ENCODE measurements around the gene CENPB. TPM values are rescaled to one million over a fixed set of nuclear protein-coding genes. Genes with fewer than 3 reads are reported as not detected.

Gene CENPB
- total and polyA plus RNA-seq, 9 donors = 40.7 to 52.7 (median 48.8) TPM

DNA sequence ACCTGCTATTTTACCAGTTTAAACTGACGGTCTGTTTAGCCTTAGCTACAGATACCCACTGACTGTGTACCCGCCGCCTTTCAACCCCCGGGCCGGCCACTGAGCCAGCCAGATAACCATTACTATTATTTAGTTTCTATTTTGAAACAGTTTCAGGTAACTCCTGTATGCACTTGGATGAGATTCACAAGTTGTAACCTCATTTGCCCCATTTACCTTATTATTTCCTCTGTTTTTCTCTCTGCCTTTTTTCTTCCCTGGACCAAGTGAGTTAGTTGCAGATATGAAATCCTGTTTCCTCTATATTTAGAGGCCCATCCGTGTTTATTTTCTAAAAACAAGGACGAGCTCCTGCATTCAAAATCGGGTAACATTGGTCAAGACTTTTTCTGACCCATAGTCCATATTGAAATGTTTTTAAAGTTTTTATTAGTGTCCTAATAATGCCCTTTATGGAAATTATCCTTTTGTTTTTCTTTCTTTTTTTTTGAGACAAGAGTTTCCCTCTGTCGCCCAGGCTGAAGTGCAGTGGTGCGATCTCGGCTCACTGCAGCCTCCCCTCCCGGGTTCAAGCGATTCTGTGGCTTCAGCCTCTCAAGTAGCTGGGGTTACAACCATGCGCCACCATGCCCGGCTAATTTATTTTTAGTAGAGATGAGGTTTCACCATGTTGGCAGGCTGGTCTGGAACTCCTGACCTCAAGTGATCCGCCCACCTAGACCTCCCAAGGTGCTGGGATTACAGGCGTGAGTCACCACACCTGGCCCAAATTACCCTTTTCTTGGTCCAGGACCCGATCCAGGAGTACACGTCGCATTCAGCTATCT lies 34.6 kb upstream of the CENPB start:
- Histone ChIP-seq H3K27ac (ENCODE audit: low read length) (peak overlapping the region; percentile 99), H3K36me3 (ENCODE audit: control insufficient read depth, insufficient read depth, low read length) (peaks cover 39% of the 10 kb centered on the region), H3K9me3 (replicated peaks; ENCODE audit: control insufficient read depth, low read depth, low read length) (no peaks in the 10 kb centered on the region), H3K4me1 (ENCODE audit: control insufficient read depth, insufficient read depth, low read length) (peaks cover 28% of the 10 kb centered on the region), H3K27me3 (ENCODE audit: control insufficient read depth, insufficient read depth, low read length) (no peaks in the 10 kb centered on the region), H3K4me3 (ENCODE audit: low read length) (peak overlapping the region; percentile 78)
- WGBS (ENCODE audit: insufficient coverage) = 69% methylated on average over 6 of the region's 20 CpGs
- DNase-seq = peak; percentile 30

DNA sequence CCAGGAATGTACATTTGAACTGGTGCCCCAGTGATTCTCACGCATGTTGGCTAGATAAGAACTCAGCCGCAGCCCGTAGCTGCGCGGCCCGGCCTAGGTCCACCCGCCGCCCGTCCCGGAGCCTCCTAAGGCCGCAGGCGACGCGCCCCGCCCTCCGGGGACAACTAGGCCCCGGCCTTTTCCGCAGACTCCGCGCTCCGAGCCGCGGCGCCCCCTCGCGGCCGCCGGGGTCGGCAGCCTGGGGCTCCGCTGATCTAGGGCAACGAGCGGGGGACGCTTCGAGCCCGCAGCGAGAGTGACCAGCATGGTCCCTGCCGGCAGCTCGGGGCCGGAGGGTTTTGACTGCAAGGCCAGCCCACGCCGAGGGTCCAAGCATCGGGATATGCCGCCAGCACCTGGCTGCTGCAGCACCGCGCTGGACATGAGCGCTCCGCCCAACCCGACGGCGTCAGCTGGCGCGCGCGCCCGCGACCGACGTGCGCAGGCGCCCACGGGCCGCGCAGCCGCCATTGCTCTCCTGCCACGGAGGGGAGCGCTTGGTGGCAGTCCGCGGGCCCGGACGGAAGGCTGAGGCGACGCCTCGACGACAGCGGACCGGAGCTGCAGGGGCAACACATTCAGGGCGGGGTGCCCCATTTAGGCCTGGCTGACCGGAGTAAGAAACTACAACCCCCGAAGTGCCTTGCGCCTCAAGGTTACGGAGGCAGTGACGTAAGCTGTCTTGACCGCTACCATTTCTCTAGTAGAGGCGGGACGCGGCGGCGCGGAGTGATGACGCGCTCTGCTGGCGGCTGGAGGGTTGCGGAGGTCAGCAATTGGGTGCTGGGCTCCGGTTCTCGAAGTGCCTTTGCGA lies 33.7 kb upstream of the CENPB start, which contains the start of gene AP5S1:
TSS of gene AP5S1 (plus strand) at position 500 of the 853 bp plus-strand sequence. CDS start 1,571 bp downstream, outside the sequence.
- Histone ChIP-seq H3K27me3 (ENCODE audit: control insufficient read depth, insufficient read depth, low read length) (no peaks in the 10 kb centered on the region), H3K4me3 (ENCODE audit: low read length) (peak within 1 kb of the TSS; percentile 78), H3K9me3 (replicated peaks; ENCODE audit: control insufficient read depth, low read depth, low read length) (no peaks in the 10 kb centered on the region), H3K36me3 (ENCODE audit: control insufficient read depth, insufficient read depth, low read length) (peaks cover 31% of the 10 kb centered on the region), H3K4me1 (ENCODE audit: control insufficient read depth, insufficient read depth, low read length) (peaks cover 28% of the 10 kb centered on the region), H3K27ac (ENCODE audit: low read length) (peak within 1 kb of the TSS; percentile 99)
- under 1% methylated on average over 95 of the region's 96 CpGs for WGBS (ENCODE audit: insufficient coverage)
- DNase-seq = peak; percentile 99

DNA sequence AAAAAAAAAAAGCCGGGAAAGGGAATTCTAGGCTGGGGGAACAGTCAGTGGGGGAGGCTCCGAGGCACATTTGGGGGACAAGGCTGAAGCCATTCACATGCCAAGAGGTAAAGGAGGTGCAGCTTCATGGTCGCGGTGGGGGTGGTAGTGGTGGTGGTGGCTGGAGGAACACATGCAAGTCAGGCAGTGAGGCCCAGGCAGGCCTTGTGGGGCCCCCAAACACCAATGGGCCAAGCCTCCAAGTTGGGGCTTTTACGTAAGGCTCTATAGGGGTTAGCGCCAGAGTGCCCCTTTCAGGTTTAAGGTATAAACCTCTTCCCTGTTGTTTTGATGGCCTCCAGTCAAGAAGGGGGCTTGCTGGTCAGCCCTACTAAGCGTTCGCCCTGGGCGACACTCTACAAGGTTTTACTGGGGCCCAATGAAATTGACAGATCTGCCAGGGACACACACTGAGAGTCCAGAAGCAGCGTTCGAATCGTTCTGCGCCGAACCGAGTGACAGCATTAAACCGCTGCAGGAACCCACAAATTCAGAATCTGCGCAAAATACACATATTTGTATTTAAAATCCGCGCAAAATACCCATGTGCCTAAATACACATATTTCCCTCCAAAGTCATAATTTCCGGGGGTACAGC lies 33.0 kb upstream of the CENPB start:
- H3K9me3 ChIP-seq (replicated peaks; ENCODE audit: control insufficient read depth, low read depth, low read length) = no peaks in the 10 kb centered on the region
- no peaks in the 10 kb centered on the region for H3K27me3 ChIP-seq (ENCODE audit: control insufficient read depth, insufficient read depth, low read length)
- H3K4me1 ChIP-seq (ENCODE audit: control insufficient read depth, insufficient read depth, low read length) = peaks cover 28% of the 10 kb centered on the region
- peak overlapping the region; percentile 99 for H3K27ac ChIP-seq (ENCODE audit: low read length)
- DNase-seq = no peak
- 63% methylated on average over 19 of the region's 20 CpGs for WGBS (ENCODE audit: insufficient coverage)
- H3K4me3 ChIP-seq (ENCODE audit: low read length) = peak overlapping the region; percentile 78
- peaks cover 23% of the 10 kb centered on the region for H3K36me3 ChIP-seq (ENCODE audit: control insufficient read depth, insufficient read depth, low read length)

DNA sequence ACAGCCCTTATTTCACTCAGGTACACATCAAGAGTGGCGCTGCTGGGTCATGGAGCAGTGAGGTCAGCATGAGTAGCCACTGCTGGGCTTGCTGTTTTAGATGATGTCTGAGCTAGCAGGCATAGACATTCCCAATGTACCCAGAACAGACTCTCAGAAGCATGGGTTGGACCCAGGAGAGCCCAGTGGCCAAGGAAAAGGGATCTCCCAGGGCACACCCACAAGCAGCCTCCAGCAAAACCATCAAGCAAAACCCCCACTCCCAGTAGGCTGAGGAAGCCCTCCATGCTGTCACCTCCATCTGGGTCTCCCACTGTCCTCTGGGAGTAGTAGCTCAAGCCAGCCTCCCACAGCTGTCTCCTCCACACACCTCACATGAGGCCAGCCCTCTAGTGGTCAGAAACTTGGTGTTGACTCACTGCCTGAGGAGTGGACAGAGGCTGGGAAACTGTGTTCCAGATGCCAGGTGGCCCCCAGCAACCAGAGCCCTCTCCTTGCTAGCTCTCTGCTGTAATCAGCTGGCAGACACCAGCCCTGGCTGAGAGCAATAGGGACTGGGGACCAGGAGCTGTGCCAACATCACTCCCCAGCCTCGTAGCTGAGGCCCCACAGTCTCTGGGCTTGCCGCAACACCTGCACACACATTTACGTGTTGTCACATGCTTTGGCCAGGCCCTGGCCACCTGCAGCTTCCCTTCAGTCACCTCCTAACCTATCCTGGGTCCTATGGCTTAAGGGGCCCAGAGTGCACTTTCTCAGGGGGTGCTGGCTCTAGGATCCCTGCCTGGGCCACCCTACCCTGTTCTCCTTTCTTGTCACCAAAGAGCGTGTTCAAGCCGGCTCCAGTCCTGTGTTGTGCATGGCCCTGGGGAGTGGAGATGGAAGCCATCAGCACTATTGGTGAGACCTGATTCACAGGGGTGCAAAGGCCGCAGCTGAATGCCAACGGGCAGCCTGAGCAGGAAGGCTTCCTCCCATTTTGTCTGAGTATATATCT lies 31.9 kb upstream of the CENPB start:
- Histone ChIP-seq H3K4me3 (ENCODE audit: low read length) (no peak overlapping the region), H3K36me3 (ENCODE audit: control insufficient read depth, insufficient read depth, low read length) (peaks cover 12% of the 10 kb centered on the region), H3K27ac (ENCODE audit: low read length) (peak overlapping the region; percentile 82), H3K4me1 (ENCODE audit: control insufficient read depth, insufficient read depth, low read length) (peaks cover 33% of the 10 kb centered on the region), H3K9me3 (replicated peaks; ENCODE audit: control insufficient read depth, low read depth, low read length) (no peaks in the 10 kb centered on the region), H3K27me3 (ENCODE audit: control insufficient read depth, insufficient read depth, low read length) (no peaks in the 10 kb centered on the region)
- 54% methylated on average over 6 of the region's 8 CpGs for WGBS (ENCODE audit: insufficient coverage)
- peak; percentile 87 for DNase-seq

DNA sequence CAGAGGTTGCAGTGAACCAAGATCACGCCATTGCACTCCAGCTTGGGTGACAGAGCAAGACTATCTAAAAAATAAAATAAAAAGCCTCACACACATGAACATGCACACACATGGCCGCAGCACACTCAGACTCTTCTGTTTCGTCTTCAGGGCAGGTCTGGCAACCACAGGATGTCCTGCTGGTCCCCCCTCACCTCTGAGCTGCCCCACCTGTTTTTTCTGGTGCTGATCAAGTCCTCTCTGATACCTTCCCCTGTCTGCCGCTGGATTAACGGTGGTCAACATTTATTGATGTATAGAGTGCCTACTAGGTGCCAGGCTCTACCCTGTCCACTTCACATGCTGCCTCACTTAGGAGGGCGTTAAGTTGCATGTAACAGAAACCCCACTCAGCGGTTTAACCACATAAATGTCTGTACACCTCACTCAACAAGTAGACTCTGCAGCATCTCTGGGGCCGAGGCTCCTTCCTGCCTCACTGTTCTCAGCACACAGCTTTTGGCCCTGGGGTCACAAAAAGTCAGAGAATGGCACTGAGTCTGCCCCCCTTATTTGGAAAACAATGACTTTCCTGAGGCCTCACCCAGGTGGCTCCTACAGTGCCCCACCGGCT lies 29.3 kb upstream of the CENPB start:
- Histone ChIP-seq H3K27me3 (ENCODE audit: control insufficient read depth, insufficient read depth, low read length) (no peaks in the 10 kb centered on the region), H3K9me3 (replicated peaks; ENCODE audit: control insufficient read depth, low read depth, low read length) (no peaks in the 10 kb centered on the region), H3K4me1 (ENCODE audit: control insufficient read depth, insufficient read depth, low read length) (peaks cover 51% of the 10 kb centered on the region), H3K4me3 (ENCODE audit: low read length) (no peak overlapping the region), H3K36me3 (ENCODE audit: control insufficient read depth, insufficient read depth, low read length) (no peaks in the 10 kb centered on the region), H3K27ac (ENCODE audit: low read length) (no peak overlapping the region)
- 80% methylated on average over 6 of the region's 9 CpGs for WGBS (ENCODE audit: insufficient coverage)
- DNase-seq = peak; percentile 6

DNA sequence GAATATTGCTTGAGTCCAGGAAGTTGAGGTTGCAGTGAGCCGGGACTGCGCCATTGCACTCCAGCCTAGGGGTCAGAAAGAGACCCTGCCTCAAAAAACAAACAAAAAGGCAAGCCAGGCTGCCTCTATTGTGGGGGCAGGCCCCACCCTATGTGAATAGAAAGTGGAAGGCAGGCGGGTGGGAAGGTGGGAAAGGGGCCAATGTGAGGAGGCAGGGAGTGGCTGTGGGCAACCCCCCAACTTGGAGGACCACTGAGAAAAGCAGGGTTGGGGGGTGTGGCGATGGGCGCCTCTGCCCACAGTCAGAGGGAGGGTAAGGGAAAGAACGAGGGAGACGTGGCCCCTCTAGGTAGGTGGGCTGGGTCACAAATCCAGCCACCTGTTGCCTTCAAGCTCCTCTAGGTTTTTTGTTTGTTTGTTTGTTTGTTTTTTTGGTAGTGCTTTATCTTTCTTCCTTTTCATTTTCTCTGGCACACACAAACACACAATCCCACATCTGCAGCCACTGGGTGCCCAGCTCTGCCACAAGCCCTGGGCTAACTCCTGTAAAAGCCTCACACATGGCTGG lies 28.5 kb upstream of the CENPB start:
- Histone ChIP-seq H3K9me3 (replicated peaks; ENCODE audit: control insufficient read depth, low read depth, low read length) (no peaks in the 10 kb centered on the region), H3K27ac (ENCODE audit: low read length) (no peak overlapping the region), H3K36me3 (ENCODE audit: control insufficient read depth, insufficient read depth, low read length) (no peaks in the 10 kb centered on the region), H3K27me3 (ENCODE audit: control insufficient read depth, insufficient read depth, low read length) (no peaks in the 10 kb centered on the region), H3K4me3 (ENCODE audit: low read length) (no peak overlapping the region), H3K4me1 (ENCODE audit: control insufficient read depth, insufficient read depth, low read length) (peaks cover 58% of the 10 kb centered on the region)
- 90% methylated on average over 3 of the region's 7 CpGs for WGBS (ENCODE audit: insufficient coverage)
- DNase-seq = no peak

DNA sequence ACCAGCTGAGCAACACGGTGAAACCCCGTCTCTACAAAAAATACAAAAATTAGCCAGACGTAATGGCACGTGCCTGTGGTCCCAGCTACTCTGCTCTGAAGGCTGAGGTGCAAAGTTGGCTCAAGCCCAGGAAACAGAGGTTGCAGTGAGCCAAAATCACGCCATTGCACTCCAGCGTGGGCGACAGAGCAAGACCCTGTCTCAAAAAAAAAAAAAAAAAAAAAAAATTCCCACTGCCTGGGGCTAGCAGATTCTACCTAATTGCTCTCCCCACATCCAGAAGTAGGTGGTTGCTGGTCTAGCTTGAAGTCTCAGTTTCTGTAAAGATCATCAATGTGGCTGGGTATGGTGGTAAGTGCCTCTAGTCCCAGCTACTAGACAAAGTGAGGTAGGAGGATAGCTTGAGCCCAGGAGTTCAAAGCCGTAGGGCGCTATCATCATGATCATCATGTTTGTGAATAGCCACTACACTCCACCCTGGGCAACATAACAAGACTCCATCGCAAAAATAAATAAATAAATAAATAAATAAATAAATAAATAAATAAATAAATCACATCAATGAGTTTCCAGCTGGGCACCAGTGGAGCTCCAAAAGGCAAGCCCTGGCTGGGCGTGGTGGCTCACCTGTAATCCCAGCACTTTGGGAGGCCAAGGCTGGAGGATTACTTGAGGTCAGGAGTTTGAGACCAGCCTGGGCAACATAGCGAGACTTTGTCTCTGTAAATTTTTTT lies 27.5 kb upstream of the CENPB start:
- DNase-seq = peak; percentile 17
- Histone ChIP-seq H3K4me3 (ENCODE audit: low read length) (no peak overlapping the region), H3K27ac (ENCODE audit: low read length) (no peak overlapping the region), H3K36me3 (ENCODE audit: control insufficient read depth, insufficient read depth, low read length) (no peaks in the 10 kb centered on the region), H3K9me3 (replicated peaks; ENCODE audit: control insufficient read depth, low read depth, low read length) (no peaks in the 10 kb centered on the region), H3K4me1 (ENCODE audit: control insufficient read depth, insufficient read depth, low read length) (peaks cover 51% of the 10 kb centered on the region), H3K27me3 (ENCODE audit: control insufficient read depth, insufficient read depth, low read length) (no peaks in the 10 kb centered on the region)
- 79% methylated on average over 4 of the region's 12 CpGs for WGBS (ENCODE audit: insufficient coverage)

DNA sequence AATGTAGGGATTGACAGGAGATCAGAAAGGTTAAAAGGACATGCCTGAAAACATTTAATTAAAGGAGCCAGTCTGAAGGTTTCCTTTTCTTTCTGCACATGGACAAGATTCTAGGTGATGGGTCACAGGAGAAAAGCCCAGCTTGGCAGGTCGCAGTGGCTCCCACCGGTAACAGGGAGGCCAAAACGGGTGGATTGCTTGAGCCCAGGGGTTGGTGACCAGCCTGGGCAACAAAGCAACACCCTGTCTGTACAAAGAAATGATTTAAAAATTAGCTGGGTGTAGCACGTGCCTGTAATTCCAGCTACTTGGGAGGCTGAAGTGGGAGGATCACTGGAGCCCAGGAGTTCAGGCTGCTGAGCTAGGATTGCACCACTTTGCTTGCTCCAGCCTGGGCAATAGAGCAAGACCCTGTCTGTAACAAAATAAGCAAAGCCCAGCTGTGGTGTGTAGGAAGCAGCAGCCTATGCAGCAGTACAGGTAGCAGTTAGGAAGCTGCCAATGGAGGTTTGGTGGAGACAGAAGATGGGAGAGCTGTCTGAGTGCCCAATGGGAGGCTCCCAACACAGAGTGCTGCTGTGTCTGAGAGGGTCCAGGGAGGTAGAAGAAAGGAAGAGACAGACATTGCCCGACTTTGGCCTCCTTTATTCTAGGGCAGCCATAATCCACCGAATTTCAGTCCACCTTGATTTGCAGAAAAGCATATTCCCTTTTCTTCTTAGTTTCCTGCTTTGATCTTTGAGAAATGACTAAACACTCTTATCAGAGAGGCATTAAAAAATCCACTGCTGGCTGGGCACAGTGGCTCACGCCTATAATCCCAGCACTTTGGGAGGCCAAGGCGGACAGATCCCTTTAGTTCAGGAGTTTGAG lies 26.7 kb upstream of the CENPB start:
- Histone ChIP-seq H3K27me3 (ENCODE audit: control insufficient read depth, insufficient read depth, low read length) (no peaks in the 10 kb centered on the region), H3K9me3 (replicated peaks; ENCODE audit: control insufficient read depth, low read depth, low read length) (no peaks in the 10 kb centered on the region), H3K36me3 (ENCODE audit: control insufficient read depth, insufficient read depth, low read length) (no peaks in the 10 kb centered on the region), H3K27ac (ENCODE audit: low read length) (peak overlapping the region; percentile 45), H3K4me1 (ENCODE audit: control insufficient read depth, insufficient read depth, low read length) (peaks cover 48% of the 10 kb centered on the region), H3K4me3 (ENCODE audit: low read length) (no peak overlapping the region)
- DNase-seq = peak; percentile 25
- 55% methylated on average over 7 of the region's 8 CpGs for WGBS (ENCODE audit: insufficient coverage)

All from muscle of leg (tissue), 11 donors.